Prostate gland (tissue), 2 donors: ENCODE measurements around the gene NT5M.

Source experiments
- CTCF ChIP-seq, 4 experiments: fragments of 200-600 bp in 2 of 4; fragments of 450-650 bp in 2 of 4; sonication (generic) in 2 of 4; IDR thresholded peaks; 1 replicate in 3 of 4; 2 replicates in 1 of 4; pipeline ENCODE4 v1.5.1; 2016 to 2019; ENCODE audit warnings: antibody characterized with exemption in 4 of 4, mild to moderate bottlenecking in 2 of 4, moderate library complexity in 2 of 4
- POLR2A ChIP-seq: fragments of 450-650 bp; IDR thresholded peaks from one replicate; pipeline ENCODE4 v1.6.1; 2016; ENCODE audit warnings: antibody characterized with exemption, mild to moderate bottlenecking
- POLR2AphosphoS5 ChIP-seq: sonication (generic); formaldehyde crosslinking; IDR thresholded peaks from one replicate; pipeline ENCODE4 v1.6.1; 2017; ENCODE audit warnings: antibody characterized with exemption

DNA sequence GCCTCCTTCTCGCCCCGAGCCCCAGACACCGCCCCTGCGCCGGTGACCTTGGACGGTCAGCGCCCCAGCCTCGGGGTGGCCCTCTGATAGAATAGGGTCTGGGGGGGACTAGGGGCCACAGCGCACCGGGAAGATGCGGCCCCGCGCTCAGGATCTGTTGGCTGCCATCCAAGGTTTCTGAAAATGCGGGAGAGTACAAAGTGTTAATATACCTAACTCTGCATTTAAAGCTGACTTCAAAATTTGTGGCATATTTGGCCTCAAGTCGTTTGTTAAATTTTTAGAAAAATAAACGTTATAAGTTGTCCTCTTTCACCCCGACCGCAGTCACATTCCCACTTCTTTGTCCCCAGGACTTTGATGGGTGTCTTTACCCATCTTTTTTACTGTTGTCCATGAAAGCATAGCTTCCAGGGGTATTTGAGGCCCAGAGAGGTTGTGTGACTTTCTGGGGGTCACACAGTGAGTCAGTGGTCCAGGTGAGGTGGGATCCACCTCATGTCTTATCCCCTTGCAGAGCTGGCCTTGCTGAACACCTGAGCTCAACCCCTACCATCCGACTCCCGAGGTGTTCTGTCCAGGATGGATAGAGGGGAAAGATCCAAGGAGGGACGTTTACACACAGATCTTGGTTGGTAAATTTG is 796 bp downstream of the NT5M start:
- TF ChIP-seq CTCF (IDR thresholded peaks at IDR 0.05) (no peak), POLR2A (no peak), POLR2AphosphoS5 (no peak)
